ENCODE data around the gene ATG101.

DNA sequence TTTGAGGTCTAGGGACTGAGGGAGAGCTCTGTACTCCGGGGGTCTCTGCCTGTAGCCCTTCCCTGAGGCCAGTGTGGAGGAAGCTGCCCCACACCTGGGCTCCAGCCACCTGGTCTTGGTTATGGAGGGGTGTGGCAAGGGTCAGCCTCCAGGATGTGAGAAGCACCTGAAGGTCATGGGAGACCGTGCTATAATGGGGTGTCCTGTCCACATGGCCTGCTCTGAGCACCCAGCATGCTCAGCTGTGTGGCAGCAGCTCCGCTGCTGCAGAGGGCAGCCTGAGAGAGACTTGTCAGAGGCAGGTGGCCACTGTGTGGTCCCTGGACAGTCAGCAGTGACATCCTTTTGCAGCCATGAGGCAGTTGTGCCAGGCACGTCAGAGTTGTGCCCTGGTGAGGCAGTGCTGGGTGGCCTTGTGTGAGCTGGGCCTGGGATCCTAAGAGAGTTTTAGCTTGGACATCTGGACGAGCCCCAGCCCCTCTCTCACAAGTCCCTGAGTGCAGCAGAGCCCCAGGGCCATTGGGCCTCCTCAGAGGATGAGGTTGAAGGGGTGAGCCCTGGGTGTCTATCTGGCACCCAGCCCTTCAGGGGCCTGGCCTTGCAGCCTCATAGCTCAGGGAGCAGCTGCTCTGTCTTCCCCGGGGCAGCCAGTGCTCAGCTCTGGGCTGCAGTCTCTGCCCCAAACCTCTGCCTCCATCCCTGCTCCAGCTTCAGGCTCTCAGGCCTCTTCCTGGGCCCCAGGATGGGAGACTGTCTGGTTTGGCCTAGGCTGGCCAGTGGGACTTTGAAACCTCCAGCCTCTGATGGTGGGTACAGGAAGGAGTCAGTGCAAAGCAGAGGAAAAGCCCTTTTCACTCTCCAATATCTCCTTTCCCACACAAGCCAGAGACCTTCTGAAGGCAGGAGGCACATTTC, 7.4 kb upstream of the ATG101 start:
- no peak for TF ChIP-seq CTCF (IDR thresholded peaks at IDR 0.05)
- TF ChIP-seq POLR2A (IDR thresholded peaks at IDR 0.05), result no peak
